Thoracic aorta (tissue), 2 donors: Measurements from ENCODE around the gene RAD54L. TPM values are rescaled to one million over a fixed set of nuclear protein-coding genes. Genes with fewer than 3 reads are reported as not detected.

ENCODE experiments used
- ATAC-seq: fragments of 150-250 bp; one replicate; pipeline ENCODE4 v1.8.0; 2017; ENCODE audit warnings: low read depth; ENCODE audit not compliant: insufficient number of reproducible peaks, low FRiP score
- DNase-seq: peaks from one replicate; pipeline ENCODE4 v3.0.0-alpha.2; 2020; ENCODE audit warnings: low spot score
- H3K27ac ChIP-seq, 2 donors: fragments of 200-600 bp; sonication (generic); 1 replicate in 1 of 2; 2 replicates in 1 of 2; pipeline ENCODE4 v1.5.1; 2016; ENCODE audit warnings: mild to moderate bottlenecking in 2 of 2, moderate library complexity in 2 of 2
- H3K27me3 ChIP-seq: fragments of 200-600 bp; sonication (generic); replicated peaks from 2 replicates; pipeline ENCODE4 v1.6.0; 2016; ENCODE audit warnings: mild to moderate bottlenecking; ENCODE audit not compliant: insufficient read depth
- H3K36me3 ChIP-seq: fragments of 200-600 bp; sonication (generic); one replicate; pipeline ENCODE4 v1.5.1; 2016
- H3K4me1 ChIP-seq, 2 donors: fragments of 200-600 bp; sonication (generic); 1 replicate in 1 of 2; 2 replicates in 1 of 2; pipeline versions ENCODE4 v1.5.1 to v1.6.0; 2016; ENCODE audit warnings: low read depth in 2 of 2, mild to moderate bottlenecking in 1 of 2; ENCODE audit not compliant: control insufficient read depth in 1 of 2
- H3K4me3 ChIP-seq: fragments of 200-600 bp; sonication (generic); 2 replicates; pipeline ENCODE4 v1.5.1; 2016; ENCODE audit warnings: mild to moderate bottlenecking
- H3K9me3 ChIP-seq: fragments of 200-600 bp; sonication (generic); 2 replicates; pipeline ENCODE4 v1.5.1; 2016
- CTCF ChIP-seq: fragments of 200-600 bp; sonication (generic); IDR thresholded peaks from one replicate; pipeline ENCODE4 v1.5.1; 2019; ENCODE audit warnings: antibody characterized with exemption
- total RNA-seq, 2 donors: library from RNA; depleted of rRNA; stranded (reverse); fragments of >200 nt; gene quantifications; one replicate each; pipeline versions ENCODE4 v1.1.0 to v1.2.3, GENCODE V29; 2016

The RAD54L gene
- total RNA-seq, 2 donors from 2014 or later = 0.68 to 4.1 TPM

DNA sequence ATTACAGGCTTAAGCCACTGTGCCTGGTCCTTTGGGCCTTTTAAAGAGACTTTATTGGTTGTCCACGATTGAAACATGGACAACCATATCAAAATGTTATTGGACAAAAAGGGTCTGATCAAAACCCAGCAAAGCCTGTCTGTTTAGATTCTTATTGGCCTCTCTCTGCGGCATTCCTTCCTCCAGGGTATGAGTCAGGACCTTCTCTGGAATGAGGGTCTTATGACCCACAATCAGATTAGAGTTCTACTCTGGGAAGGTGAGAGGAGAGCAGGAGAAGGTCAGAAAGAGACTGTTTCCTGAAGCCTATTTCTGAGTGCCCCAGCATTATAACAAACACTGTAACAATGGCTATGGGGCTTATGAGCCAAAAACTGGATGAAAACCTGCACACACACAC lies 36.5 kb upstream of the RAD54L start:
- Histone ChIP-seq H3K27ac (no peak overlapping the region), H3K36me3 (peaks cover 9% of the 10 kb centered on the region), H3K27me3 (no peaks in the 10 kb centered on the region), H3K9me3 (no peaks in the 10 kb centered on the region), H3K4me1 (peaks cover 4 to 12% of the 10 kb centered on the region in 2 donors), H3K4me3 (no peak overlapping the region)
- ATAC-seq (no peak), DNase-seq (no peak)
- TF ChIP-seq CTCF = no peak

DNA sequence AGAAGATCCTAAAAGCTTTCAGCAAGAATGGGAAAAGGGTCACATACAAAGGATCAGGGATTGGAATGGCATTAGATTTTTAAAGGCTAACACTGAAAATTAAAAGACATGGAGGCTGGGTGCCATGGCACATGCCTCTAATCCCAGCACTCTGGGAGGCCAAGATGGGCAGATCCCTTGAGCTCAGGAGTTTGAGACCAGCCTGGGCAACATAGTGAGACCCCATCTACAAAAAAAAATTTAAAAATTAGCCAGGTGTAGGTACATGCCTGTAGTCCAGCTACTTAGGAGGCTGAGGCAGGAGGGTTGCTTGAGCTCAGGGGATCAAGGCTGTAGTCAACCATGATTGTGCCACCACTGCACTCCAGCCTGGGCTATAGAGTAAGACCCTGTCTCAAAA lies 32.1 kb upstream of the RAD54L start:
- no peaks in the 10 kb centered on the region for H3K4me1 ChIP-seq
- no peaks in the 10 kb centered on the region for H3K9me3 ChIP-seq
- DNase-seq = no peak
- H3K4me3 ChIP-seq = no peak overlapping the region
- no peak for ATAC-seq
- H3K27me3 ChIP-seq = no peaks in the 10 kb centered on the region
- no peak overlapping the region for H3K27ac ChIP-seq
- no peak for TF ChIP-seq CTCF
- H3K36me3 ChIP-seq = peaks cover 4% of the 10 kb centered on the region

- H3K36me3 ChIP-seq = peaks cover 4% of the 10 kb centered on the region
- no peaks in the 10 kb centered on the region for H3K27me3 ChIP-seq
- no peaks in the 10 kb centered on the region for H3K9me3 ChIP-seq
- no peak overlapping the region for H3K27ac ChIP-seq
- no peak for ATAC-seq
- peaks cover 0 to 6% of the 10 kb centered on the region in 2 donors for H3K4me1 ChIP-seq
- no peak for TF ChIP-seq CTCF
- DNase-seq = no peak
- no peak overlapping the region for H3K4me3 ChIP-seq
Observed at GRCh38 chr1:46218443-46218842, 29.1 kb upstream of the RAD54L start.

- no peak for DNase-seq
- Histone ChIP-seq H3K4me1 (peaks cover 3 to 10% of the 10 kb centered on the region in 2 donors), H3K27me3 (no peaks in the 10 kb centered on the region), H3K36me3 (peaks cover 4% of the 10 kb centered on the region), H3K4me3 (no peak overlapping the region), H3K27ac (no peak overlapping the region), H3K9me3 (no peaks in the 10 kb centered on the region)
- no peak for ATAC-seq
- no peak for TF ChIP-seq CTCF
Observed at GRCh38 chr1:46219551-46220520, 27.7 kb upstream of the RAD54L start.

DNA sequence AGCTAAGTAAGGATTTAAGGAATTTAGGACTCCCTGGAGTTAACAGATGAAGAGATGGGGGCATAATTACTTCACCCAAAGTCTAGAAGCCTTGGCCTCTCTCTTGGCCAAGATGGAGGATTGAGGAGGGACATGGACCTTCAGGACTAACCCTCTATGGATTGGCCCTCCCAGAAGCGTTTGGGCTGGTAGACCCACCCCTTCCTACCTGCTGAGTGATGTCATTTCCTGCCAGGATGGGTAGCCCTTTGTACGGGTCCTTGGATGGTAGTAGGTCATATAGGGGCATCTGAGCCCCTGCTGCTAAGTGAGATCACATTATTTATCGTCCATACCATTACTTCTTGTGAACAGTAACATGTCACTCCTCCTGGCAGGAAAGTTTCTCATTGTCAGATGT lies 26.8 kb upstream of the RAD54L start:
- ATAC-seq = no peak

More for the DNA sequence above, 26.8 kb upstream of the RAD54L start:
- H3K36me3 ChIP-seq = peaks cover 4% of the 10 kb centered on the region
- H3K4me1 ChIP-seq = peaks cover 3 to 10% of the 10 kb centered on the region in 2 donors
- no peak overlapping the region for H3K27ac ChIP-seq
- no peak for DNase-seq
- no peaks in the 10 kb centered on the region for H3K9me3 ChIP-seq
- no peak overlapping the region for H3K4me3 ChIP-seq
- no peak for TF ChIP-seq CTCF
- no peaks in the 10 kb centered on the region for H3K27me3 ChIP-seq
